NT2/D1 (cell line): ENCODE data around the gene CFAP20DC.

Source experiments
- SUZ12 ChIP-seq: IDR thresholded peaks from 2 replicates; pipeline ENCODE4 v1.6.1; 2011; ENCODE audit not compliant: insufficient read length, insufficient read depth; ENCODE audit errors: extremely low read depth
- YY1 ChIP-seq: IDR thresholded peaks from 2 replicates; pipeline ENCODE4 v1.6.1; 2011; ENCODE audit not compliant: insufficient read length, insufficient read depth
- ZNF274 ChIP-seq: IDR thresholded peaks from 2 replicates; pipeline ENCODE4 v1.6.1; 2011; ENCODE audit warnings: mild to moderate bottlenecking, low read depth, low read length

DNA sequence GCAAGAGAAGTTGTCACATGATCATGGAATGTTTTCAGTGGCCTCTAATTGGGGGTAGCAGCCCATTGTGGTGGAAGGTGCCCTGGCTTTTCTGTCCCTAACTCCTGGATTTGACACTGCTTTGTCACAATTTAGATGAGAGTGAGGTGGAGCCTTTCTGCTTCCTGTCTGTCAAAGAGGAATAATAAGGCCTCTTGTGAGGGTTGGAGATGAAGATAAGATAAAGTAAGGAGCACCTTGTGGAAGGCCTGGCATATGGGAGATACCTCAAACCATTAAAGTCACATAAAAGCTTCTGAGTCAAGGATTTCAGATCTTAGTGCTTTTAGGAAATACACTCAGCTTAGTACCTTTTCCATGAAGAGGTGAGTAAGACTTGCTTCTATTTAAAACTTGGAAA lies 210.6 kb downstream of the CFAP20DC start:
- TF ChIP-seq SUZ12 (no peak), ZNF274 (no peak), YY1 (no peak)
